Omental fat pad (tissue), 4 donors: ENCODE measurements around the gene GNGT1. TPM values are rescaled to one million over a fixed set of nuclear protein-coding genes. Genes with fewer than 3 reads are reported as not detected.

Source experiments
- ATAC-seq: fragments of 150-250 bp; one replicate; pipeline ENCODE4 v1.9.1; 2016; ENCODE audit warnings: mild to moderate bottlenecking, moderate library complexity; ENCODE audit not compliant: low FRiP score
- DNase-seq: peaks from one replicate; pipeline ENCODE4 v3.0.0-alpha.2; 2019; ENCODE audit warnings: low spot score
- CTCF ChIP-seq, 3 donors: fragments of 450-650 bp; IDR thresholded peaks; one replicate each; pipeline ENCODE4 v1.5.1; 2016 to 2017; ENCODE audit warnings: antibody characterized with exemption in 3 of 3, mild to moderate bottlenecking in 3 of 3, moderate library complexity in 2 of 3
- total RNA-seq, 4 donors: library from RNA; depleted of rRNA; stranded (reverse); fragments of >200 nt; gene quantifications; one replicate each; pipeline ENCODE4 v1.1.0, GENCODE V29; 2016

GNGT1 gene
- total RNA-seq, 4 donors from 2014 or later: not detected

GRCh38 chr7:93877742-93878141 is 28.6 kb upstream of the GNGT1 start:
- TF ChIP-seq CTCF (IDR thresholded peaks at IDR 0.05): no peak
- no peak for DNase-seq
- ATAC-seq: no peak

GRCh38 chr7:93879356-93879755 is 27.0 kb upstream of the GNGT1 start:
- DNase-seq (no peak), ATAC-seq (no peak)
- no peak for TF ChIP-seq CTCF (IDR thresholded peaks at IDR 0.05)

GRCh38 chr7:93882468-93882867 is 23.9 kb upstream of the GNGT1 start:
- TF ChIP-seq CTCF (IDR thresholded peaks at IDR 0.05): no peak
- DNase-seq (no peak), ATAC-seq (no peak)

- TF ChIP-seq CTCF (IDR thresholded peaks at IDR 0.05): no peak
- ATAC-seq: no peak
- DNase-seq: no peak
Observed at GRCh38 chr7:93883078-93883916, 23.1 kb upstream of the GNGT1 start.

GRCh38 chr7:93883917-93884345 is 22.4 kb upstream of the GNGT1 start:
- no peak for TF ChIP-seq CTCF (IDR thresholded peaks at IDR 0.05)
- no peak for ATAC-seq

GRCh38 chr7:93884541-93884940 is 21.8 kb upstream of the GNGT1 start:
- TF ChIP-seq CTCF (IDR thresholded peaks at IDR 0.05): no peak
- ATAC-seq (no peak), DNase-seq (no peak)

More at GRCh38 chr7:93883917-93884345, 22.4 kb upstream of the GNGT1 start:
- DNase-seq: no peak

GRCh38 chr7:93889261-93889660 is 17.1 kb upstream of the GNGT1 start:
- DNase-seq: no peak
- no peak for TF ChIP-seq CTCF (IDR thresholded peaks at IDR 0.05)
- no peak for ATAC-seq
